Neural progenitor cell (in vitro differentiated cells): ENCODE measurements around the gene SMNDC1. TPM values are rescaled to one million over a fixed set of nuclear protein-coding genes. Genes with fewer than 3 reads are reported as not detected.

Experiments used
- DNase-seq: peaks from one replicate; pipeline ENCODE4 v3.0.0-alpha.2; 2016; ENCODE audit warnings: low spot score
- H2AFZ ChIP-seq: fragments of 200-600 bp; sonication (generic); replicated peaks from 2 replicates; pipeline ENCODE4 v1.6.1; 2016; ENCODE audit warnings: antibody characterized with exemption
- H3F3A ChIP-seq: fragments of 200-600 bp; sonication (generic); 2 replicates; pipeline ENCODE4 v1.6.1; 2016; ENCODE audit warnings: antibody characterized with exemption, low read depth
- H3K27ac ChIP-seq: fragments of 200-600 bp; sonication (generic); 2 replicates; pipeline ENCODE4 v1.5.1; 2016; ENCODE audit warnings: mild to moderate bottlenecking
- H3K27me3 ChIP-seq: fragments of 200-600 bp; sonication (generic); 2 replicates; pipeline ENCODE4 v1.6.1; 2016; ENCODE audit warnings: mild to moderate bottlenecking, moderate library complexity
- H3K36me3 ChIP-seq: fragments of 200-600 bp; sonication (generic); 2 replicates; pipeline ENCODE4 v1.5.1; 2016
- H3K4me1 ChIP-seq: fragments of 200-600 bp; sonication (generic); 2 replicates; pipeline ENCODE4 v1.6.1; 2016; ENCODE audit warnings: mixed run types
- H3K4me2 ChIP-seq: fragments of 200-600 bp; sonication (generic); 2 replicates; pipeline ENCODE4 v1.6.1; 2016
- H3K4me3 ChIP-seq: fragments of 200-600 bp; sonication (generic); 2 replicates; pipeline ENCODE4 v1.5.1; 2016
- H3K79me2 ChIP-seq: fragments of 200-600 bp; sonication (generic); 2 replicates; pipeline ENCODE4 v1.6.1; 2016; ENCODE audit warnings: low read depth
- H3K9ac ChIP-seq: fragments of 200-600 bp; sonication (generic); 2 replicates; pipeline ENCODE4 v1.6.1; 2016
- H3K9me3 ChIP-seq: fragments of 200-600 bp; sonication (generic); 2 replicates; pipeline ENCODE4 v1.5.1; 2016; ENCODE audit warnings: low read depth
- H4K20me1 ChIP-seq: fragments of 200-600 bp; sonication (generic); 2 replicates; pipeline ENCODE4 v1.6.1; 2016; ENCODE audit warnings: low read depth
- H3K27ac Mint-ChIP-seq: 3 replicates; pipeline ENCODE4 v1.8.0; 2021; ENCODE audit warnings: mixed read lengths
- H3K27me3 Mint-ChIP-seq: 2 replicates; pipeline ENCODE4 v1.8.0; 2022; ENCODE audit warnings: low read depth, mild to moderate bottlenecking, inconsistent platforms, moderate library complexity, mixed read lengths; ENCODE audit not compliant: insufficient read depth
- H3K36me3 Mint-ChIP-seq: 3 replicates; pipeline ENCODE4 v1.8.0; 2021; ENCODE audit warnings: mixed read lengths
- H3K4me1 Mint-ChIP-seq: 3 replicates; pipeline ENCODE4 v1.8.0; 2021; ENCODE audit warnings: mixed read lengths
- H3K4me3 Mint-ChIP-seq: 3 replicates; pipeline ENCODE4 v1.8.0; 2021; ENCODE audit warnings: mild to moderate bottlenecking, moderate library complexity, mixed read lengths
- H3K9me3 Mint-ChIP-seq: 3 replicates; pipeline ENCODE4 v1.8.0; 2020; ENCODE audit warnings: mixed read lengths
- CTCF ChIP-seq: fragments of 200-600 bp; sonication (generic); IDR thresholded peaks from 2 replicates; pipeline ENCODE4 v1.5.1; 2017; ENCODE audit warnings: antibody characterized with exemption, mild to moderate bottlenecking
- EZH2 ChIP-seq: fragments of 200-600 bp; sonication (generic); IDR thresholded peaks from 2 replicates; pipeline ENCODE4 v1.6.1; 2017; ENCODE audit warnings: antibody characterized with exemption, mild to moderate bottlenecking, moderate library complexity
- EZH2phosphoT487 ChIP-seq: fragments of 200-600 bp; sonication (generic); IDR thresholded peaks from 2 replicates; pipeline ENCODE4 v1.6.1; 2017; ENCODE audit warnings: antibody characterized with exemption
- total RNA-seq: library from RNA; depleted of rRNA; stranded (reverse); fragments of >200 nt; gene quantifications from 2 replicates; pipeline ENCODE4 v1.2.3, GENCODE V29; 2015; ENCODE audit warnings: low replicate concordance

SMNDC1 gene
- total RNA-seq, result 11.7 and 18.1 TPM in 2 replicates

- Mint-ChIP-seq H3K4me1 (peaks cover 26% of the 10 kb centered on the region), H3K4me3 (peak within 1 kb of the TSS; percentile 95), H3K27ac (peak within 1 kb of the TSS; percentile 96), H3K36me3 (peaks cover 3% of the 10 kb centered on the region), H3K9me3 (no peaks in the 10 kb centered on the region), H3K27me3 (peaks cover 2% of the 10 kb centered on the region)
- peaks cover 48% of the 10 kb centered on the region for H3K79me2 ChIP-seq
- peak within 1 kb of the TSS; percentile 98 for H3K9ac ChIP-seq
- peak within 1 kb of the TSS; percentile 99 for H3K4me3 ChIP-seq
- peak within 1 kb of the TSS; percentile 80 for H2AFZ ChIP-seq
- H3K27ac ChIP-seq, result peak within 1 kb of the TSS; percentile 93
- peak; percentile 99 for DNase-seq
- TF ChIP-seq CTCF (no peak), EZH2phosphoT487 (no peak), EZH2 (no peak)
- H3K27me3 ChIP-seq, result no peaks in the 10 kb centered on the region
- no peaks in the 10 kb centered on the region for H3K9me3 ChIP-seq
- H3K36me3 ChIP-seq, result peaks cover 19% of the 10 kb centered on the region
- peaks cover 44% of the 10 kb centered on the region for H4K20me1 ChIP-seq
- H3K4me1 ChIP-seq, result peaks cover 9% of the 10 kb centered on the region
- peak within 1 kb of the TSS; percentile 99 for H3K4me2 ChIP-seq
- H3F3A ChIP-seq, result peaks cover 11% of the 10 kb centered on the region
These were observed at the start of gene SMNDC1 for GRCh38 chr10:110304780-110305421. Gene SMNDC1 (minus strand): TSS chr10:110304920. CDS start chr10:110303587, 1,333 bp downstream.

- H3F3A ChIP-seq, result no peaks in the 10 kb centered on the region
- H3K4me3 ChIP-seq, result no peak overlapping the region
- peak; percentile 87 for DNase-seq
- no peaks in the 10 kb centered on the region for H3K9me3 ChIP-seq
- Mint-ChIP-seq H3K4me3 (no peak overlapping the region), H3K27ac (peak overlapping the region; percentile 62), H3K27me3 (no peaks in the 10 kb centered on the region), H3K4me1 (peaks cover 24% of the 10 kb centered on the region), H3K9me3 (no peaks in the 10 kb centered on the region), H3K36me3 (no peaks in the 10 kb centered on the region)
- TF ChIP-seq EZH2, result no peak
- peak; percentile 91 for TF ChIP-seq CTCF
- TF ChIP-seq EZH2phosphoT487, result no peak
- no peak overlapping the region for H3K27ac ChIP-seq
- H3K4me1 ChIP-seq, result no peaks in the 10 kb centered on the region
- no peaks in the 10 kb centered on the region for H3K36me3 ChIP-seq
- no peaks in the 10 kb centered on the region for H3K27me3 ChIP-seq
- H2AFZ ChIP-seq, result no peak overlapping the region
- H3K79me2 ChIP-seq, result no peaks in the 10 kb centered on the region
- H4K20me1 ChIP-seq, result no peaks in the 10 kb centered on the region
- H3K9ac ChIP-seq, result no peak overlapping the region
- H3K4me2 ChIP-seq, result no peak overlapping the region
These were observed 49.6 kb upstream of the SMNDC1 start for GRCh38 chr10:110354322-110354766.

- peak overlapping the region; percentile 40 for H3K27ac Mint-ChIP-seq
- Histone ChIP-seq H4K20me1 (no peaks in the 10 kb centered on the region), H3K79me2 (no peaks in the 10 kb centered on the region), H3K4me3 (no peak overlapping the region), H3F3A (no peaks in the 10 kb centered on the region), H3K36me3 (no peaks in the 10 kb centered on the region), H3K4me2 (no peak overlapping the region), H3K9ac (no peak overlapping the region), H3K4me1 (no peaks in the 10 kb centered on the region), H3K9me3 (no peaks in the 10 kb centered on the region), H3K27ac (no peak overlapping the region), H3K27me3 (no peaks in the 10 kb centered on the region), H2AFZ (no peak overlapping the region)
- H3K4me1 Mint-ChIP-seq, result peaks cover 22% of the 10 kb centered on the region
- H3K36me3 Mint-ChIP-seq, result no peaks in the 10 kb centered on the region
- H3K4me3 Mint-ChIP-seq, result peak overlapping the region; percentile 12
- no peaks in the 10 kb centered on the region for H3K9me3 Mint-ChIP-seq
- DNase-seq, result peak; percentile 31
- no peaks in the 10 kb centered on the region for H3K27me3 Mint-ChIP-seq
- TF ChIP-seq EZH2phosphoT487 (no peak), EZH2 (no peak), CTCF (no peak)
These were observed 48.8 kb upstream of the SMNDC1 start for GRCh38 chr10:110353244-110354119.
